Suppressor macrophage (primary cell): ENCODE measurements around the gene KRT86.
"Not testable (repeated sequence)": the region's sequence is repeated elsewhere in the genome, so short reads cannot be mapped to it uniquely, and the experiment has no call there.

Experiments used
- DNase-seq, 4 experiments: peaks; one replicate each; pipeline ENCODE4 v3.0.0-alpha.2; 2020 to 2022

Gene KRT86

DNA sequence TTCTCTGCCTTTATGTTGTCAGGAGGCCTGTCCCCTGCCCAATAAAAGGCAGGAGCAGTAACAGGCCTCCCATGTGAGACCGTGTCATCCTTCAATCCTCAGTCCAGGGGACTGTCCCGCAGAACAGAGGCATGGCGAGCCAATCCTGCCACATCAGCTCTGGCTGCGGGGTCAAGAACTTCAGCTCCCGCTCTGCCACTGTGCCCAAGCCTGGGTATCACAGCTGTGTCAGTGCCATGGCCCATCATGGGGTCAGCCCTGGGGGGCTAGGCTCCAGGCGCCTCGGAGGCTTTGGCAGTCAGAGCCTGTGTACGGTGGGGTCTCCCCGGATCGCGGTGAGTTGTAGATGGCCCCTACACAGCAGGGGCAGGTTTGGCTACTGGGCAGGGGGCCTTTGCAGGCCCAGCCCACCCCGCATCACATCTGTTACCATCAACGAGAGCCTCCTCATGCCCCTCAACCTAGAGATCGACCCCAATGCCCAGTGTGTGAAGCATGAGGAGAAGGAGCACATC lies 66.7 kb downstream of the KRT86 start:
- no peak for DNase-seq

DNA sequence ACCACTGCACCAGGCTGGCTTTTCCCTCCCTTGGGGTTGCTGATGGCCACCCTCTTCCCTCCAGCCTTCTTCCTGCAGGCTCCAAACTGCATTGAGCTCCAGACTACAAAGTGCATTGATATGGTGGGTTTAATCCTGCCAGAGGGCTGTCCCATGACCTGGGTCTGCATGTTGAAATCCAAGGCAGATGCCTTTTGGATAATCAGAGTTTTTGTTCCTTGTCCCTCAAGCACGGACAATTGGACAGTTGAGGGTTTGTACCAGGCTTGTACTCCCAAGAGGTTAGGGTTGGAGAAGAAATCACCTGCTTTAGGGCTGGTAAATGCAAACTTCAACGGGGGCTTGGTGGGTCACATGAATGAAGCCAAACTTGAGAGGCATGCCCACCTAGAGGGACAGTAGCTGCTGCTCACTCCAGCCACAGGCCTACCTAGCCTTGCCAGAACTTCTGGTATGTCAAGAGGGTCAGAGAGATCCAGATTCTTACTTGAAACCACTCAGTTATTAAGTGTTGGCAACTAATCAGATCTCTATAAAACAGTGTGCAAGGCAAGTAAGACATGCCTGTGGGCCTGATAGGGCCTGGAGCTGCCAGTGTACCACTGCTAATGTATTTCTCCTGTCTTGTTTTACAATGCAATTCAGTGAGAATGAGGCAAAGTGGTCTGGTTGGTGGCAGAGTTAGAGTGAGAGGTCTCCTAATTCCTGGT lies 68.5 kb downstream of the KRT86 start:
- no peak for DNase-seq

DNA sequence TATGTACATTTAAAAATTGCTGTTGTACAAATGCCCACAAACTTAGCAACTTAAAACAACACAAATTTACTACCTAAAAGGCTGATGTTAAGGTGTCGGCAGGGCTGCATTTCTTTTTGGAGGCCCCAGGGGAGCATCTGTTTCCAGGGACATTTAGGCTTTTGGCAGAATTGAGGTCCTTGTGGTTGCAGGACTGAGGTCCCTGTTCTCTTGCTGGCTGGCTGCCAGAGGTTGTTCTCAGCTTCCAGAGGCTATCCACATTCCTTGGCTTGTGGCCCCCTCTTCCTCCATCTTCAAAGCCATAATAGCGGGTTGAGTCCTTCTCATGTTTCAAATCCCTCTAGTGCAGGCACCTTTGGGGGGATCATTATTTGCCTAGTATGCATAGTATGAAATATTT lies 69.1 kb downstream of the KRT86 start:
- DNase-seq: no peak

DNA sequence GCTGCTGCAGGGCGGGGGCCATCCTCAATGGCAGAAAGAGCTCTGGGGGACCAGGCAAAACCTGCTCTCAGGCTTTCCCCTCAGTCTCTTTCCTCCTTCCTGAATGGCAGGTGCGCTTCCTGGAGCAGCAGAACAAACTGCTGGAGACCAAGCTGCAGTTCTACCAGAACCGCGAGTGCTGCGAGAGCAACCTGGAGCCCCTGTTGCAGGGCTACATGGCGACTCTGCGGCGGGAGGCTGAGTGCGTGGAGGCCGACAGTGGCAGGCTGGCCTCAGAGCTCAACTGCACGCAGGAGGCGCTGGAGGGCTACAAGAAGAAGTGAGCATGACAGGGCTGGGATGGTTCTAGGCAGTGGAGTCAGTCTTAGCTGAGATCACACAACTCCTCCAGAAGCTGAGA lies 69.7 kb downstream of the KRT86 start:
- peak in 1 of 4 experiments; percentile 23 for DNase-seq

DNA sequence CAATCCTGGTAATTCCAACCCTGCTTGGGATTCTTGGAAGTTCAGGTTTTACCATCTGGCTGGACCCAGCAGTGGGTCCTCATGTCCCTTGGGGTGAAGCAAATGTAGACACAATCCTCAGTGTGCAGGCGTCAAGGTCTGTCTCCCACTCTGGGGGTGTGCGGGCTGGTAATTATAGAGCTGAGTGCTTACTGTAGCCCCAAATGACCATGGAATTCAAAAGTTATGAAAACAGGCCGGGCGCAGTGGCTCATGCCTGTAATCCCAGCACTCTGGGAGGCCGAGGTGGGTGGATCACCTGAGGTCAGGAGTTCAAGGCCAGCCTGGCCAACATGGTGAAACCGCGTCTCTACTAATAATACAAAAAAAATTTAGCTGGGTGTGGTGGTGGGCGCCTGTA lies 70.6 kb downstream of the KRT86 start:
- not testable (repeated sequence) for DNase-seq

DNA sequence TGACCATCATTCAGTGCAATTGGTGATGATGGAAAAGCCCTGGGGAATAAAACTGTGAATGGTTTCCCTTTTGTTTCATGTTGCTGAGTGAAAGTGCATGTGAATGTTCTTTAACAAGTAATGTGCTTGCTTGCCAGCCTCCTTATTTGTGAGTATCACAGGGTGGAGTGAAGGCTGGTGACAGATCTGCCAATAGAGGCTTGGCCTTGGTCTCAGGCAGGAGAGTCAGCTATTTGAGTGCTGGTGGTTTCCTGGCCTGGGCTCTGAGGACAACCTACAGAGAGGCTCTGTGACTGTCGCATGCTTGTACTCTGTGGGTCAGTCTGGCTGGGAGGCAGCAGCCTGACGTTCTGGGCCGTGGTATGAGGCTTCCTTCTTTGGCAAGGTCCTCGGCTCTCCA lies 72.1 kb downstream of the KRT86 start:
- peak; percentile 55 to 72 (median 67) for DNase-seq

DNA sequence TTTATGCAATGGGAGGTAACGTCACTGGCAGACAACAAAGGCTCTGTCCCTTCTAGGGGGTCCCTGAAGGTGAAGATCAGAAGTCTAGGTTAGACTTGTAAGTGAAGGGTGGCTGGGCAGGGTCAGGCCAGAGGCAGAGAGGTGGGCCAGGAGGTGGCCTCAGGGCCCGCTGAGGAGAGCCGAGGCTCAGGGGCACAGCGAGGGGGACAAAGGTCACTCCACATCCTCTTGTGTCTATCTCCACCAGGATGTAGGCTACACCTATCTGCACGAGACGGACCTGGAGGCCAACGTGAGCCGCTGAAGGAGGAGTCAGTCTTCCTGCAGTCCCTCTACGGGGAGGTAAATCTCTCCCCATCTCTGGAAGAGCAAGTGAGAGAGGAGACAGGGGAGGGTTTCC lies 72.6 kb downstream of the KRT86 start:
- no peak for DNase-seq

DNA sequence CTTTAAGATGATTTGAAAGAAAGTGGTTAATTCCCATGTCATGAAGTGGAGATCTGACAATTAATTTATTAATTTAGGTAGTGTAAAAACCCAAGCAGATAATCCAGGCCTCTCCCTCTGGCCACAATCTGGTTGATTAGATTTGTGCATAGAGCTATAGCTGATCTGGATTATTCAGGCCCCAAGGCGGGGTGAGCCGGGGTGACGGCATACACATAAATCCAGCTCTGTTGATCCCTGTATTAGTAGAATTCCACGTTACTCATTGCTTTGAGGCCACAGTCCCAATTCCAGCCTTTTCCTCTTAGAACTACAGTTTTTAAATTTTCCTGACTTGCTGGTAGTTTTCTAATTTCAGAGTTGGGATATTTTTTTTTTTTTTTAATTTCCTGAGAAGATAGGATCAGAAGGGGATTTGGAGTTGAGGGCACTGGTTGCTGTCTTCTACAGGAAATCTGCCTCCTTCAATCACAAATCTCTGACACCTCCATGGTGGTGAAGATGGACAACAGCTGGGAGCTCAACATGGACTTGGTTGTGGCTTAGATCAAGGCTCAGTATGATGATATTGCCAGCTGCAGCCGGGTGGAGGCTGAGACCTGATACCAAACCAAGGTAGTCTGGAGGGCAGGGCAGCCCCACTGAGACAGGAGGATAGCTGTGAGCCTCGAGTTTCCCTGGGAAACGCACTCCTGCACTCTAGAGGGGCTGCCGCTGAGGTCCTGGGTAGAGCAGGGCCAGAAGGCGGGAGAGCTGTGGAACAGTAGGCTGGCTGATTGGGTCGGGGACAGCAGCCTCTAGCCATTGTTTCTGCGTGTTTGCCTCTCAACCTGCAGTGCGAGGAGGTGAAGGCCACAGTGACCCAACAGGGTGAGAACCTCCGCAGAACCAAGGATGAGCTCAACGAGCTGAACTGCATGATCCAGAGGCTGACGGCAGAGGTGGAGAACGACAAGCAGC lies 73.4 kb downstream of the KRT86 start:
- DNase-seq: no peak

DNA sequence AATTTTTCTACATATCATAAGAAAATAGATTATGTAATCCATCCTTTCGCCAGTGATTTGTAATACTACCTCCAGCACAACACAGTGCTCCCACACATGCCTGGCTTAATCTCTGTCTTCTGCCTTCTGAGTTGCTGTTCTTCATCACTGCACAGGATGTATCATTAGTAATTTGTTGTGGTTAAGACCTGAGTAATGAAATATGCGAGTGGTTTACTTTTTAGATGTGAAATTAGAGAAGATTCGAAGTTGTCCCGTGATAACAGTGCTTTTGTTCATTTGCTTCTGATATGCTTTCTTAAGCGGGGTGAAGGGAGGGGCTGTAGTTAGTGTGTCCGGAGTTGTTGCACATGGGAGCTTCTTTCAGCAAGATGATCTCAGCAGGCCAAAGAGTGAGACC lies 74.8 kb downstream of the KRT86 start:
- DNase-seq: peak in 1 of 4 experiments; percentile 21

DNA sequence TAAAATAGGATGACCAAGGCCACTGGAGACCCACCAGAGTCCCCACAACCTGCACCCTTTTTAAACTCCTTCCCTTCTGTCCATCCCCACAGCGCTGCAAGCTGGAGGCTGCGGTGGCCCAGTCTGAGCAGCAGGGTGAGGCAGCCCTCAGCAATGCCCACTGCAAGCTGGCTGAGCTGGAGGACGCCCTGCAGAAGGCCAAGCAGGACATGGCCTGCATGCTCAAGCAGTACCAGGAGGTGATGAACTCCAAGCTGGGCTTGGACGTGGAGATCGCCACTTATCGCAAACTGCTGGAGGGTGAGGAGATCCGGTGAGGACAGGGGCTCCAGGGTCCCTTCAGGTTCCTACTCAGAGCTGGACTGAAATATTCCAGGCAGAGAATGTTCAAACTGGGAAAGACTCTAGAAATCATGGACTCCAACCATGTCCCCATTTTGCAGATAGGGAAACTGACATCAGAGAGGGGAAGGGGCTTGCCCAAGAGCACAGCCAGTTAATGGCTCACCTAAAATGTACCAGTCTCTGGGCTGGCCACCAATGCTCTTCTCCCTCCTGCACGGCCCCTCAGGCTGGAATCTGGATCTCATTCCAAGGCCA lies 75.7 kb downstream of the KRT86 start:
- no peak for DNase-seq

DNA sequence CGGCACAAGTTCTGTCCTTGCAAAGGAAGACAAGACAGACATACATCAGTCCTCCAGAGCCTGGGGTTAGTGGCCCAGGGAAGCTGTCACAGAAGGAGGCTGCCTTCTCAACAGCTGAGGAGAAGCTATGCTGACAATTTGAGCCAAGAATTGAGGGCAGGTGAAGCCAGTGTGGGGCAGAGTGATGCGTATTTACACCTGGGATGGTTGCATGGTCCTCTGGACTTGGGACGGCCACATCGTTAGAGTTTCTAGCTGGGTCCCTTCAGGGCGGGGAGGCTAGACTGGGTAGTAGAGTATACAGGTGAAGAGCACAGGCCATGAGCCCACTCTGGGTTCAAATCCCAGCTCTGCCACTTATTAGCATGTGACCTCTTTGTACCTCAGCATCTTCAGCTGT lies 76.3 kb downstream of the KRT86 start:
- DNase-seq: no peak

DNA sequence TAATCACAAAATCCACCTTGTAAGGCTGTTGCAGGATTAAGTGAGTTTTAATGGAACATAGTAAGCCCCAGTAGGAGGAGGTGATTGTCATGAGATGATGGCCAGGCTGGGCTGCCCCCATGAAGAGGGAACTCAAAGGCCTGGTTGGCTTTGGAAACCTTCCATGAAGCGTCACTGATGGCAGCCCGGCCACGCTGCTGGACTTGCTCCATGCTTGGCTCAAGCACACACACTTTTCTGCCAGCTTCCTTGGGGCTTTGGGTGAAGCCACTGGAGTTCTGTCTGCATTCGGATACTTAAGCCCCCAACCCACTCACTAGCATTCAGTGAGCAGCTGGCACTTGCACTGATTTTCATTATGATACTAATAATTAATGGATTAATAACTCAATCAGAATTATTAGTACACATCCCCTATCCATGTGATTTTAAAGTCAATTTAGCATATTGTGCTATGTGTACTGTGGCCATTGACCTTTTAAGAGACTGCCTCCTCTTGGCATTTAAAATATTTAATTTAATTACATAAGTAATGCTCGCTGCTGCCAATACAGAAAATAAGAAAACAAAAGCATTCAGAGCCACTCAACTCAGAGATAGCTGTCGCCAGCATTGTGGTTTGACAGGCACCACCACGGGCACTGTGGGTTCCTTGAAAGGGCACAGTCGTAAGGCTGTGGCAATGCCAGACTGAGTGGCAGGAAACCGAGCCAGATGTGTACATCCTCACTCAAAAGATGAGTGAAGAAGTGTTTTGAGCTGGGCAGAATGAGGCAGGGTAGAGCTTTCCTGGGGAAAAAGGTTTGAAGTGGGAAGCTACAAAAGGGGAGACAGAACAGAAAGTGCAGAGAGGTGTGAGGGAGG lies 77.0 kb downstream of the KRT86 start:
- DNase-seq: no peak

DNA sequence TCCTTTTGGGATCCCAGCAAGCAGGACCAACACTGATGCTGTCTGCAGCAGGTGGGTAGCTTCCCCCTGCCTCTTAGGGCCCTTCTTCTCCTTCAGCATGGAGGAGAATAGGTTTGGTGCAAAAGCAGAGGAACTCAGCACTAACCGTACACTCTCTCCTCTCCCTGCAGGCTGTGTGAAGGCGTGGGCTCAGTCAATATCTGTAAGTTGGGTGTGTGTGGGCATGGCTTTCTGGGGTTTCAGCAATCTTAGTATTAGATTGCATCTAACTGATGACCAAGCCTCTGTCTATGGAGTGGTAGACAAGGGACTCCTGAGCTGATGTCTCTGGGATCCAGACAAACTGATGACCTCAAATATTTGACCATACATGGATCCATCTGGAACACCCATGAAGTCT lies 78.5 kb downstream of the KRT86 start:
- DNase-seq: peak in 1 of 4 experiments; percentile 13

DNA sequence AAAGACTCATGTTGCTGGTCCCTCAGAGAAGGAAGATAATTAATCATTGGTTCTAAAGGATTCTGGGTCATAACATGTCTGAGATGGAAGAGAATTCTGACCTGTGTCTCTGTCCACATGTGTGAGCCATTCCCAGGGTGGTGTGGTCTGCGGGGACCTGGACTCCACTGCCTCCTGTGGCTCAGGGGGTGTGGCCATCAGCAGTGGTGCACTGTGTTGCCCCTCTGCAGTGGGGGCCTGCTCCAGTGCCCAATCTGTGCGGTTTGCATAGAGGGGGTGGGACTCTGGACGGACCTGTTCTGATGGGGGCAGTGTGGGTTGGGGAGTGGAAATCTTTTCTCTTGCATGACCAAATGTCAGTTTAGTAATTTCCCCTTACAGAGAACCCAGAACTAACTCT lies 79.3 kb downstream of the KRT86 start:
- no peak for DNase-seq

DNA sequence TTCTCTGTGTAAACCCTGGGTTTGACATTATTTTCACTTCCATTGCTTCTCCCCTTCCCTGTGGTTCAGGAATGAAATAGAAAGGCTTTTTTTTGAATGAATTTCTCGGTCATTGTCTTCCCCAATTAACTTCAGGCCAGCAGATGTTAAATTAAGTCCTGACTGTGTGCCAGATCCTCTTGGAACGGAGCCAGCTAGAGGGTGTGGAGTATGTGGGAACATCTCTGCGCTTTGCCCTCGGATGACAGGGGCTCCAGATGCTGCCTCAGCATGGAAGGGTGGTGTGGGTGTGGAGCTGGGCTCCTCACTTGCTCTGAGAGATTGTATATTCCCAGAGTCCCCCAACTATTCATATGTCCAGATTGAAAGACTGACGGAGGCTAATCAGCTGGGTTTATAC lies 79.8 kb downstream of the KRT86 start:
- no peak for DNase-seq

DNA sequence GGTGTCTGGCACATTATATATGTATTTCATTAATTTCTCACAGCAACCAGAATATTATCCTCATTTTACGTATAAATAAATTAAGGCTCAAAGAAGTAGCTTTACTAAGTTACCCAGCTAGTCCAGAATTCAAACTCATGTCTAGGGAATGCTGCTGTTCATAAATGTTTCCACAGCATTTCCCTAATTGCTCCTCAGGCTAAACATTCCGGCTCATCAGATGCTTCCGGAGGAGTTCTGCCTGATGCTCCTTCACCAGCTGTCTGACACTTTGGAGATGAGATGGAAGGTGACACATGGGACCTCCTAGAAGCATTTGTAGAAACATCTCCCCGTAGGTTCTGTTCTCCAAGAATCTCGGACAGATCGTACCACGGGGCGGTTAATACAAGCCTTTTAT lies 80.7 kb downstream of the KRT86 start:
- DNase-seq: no peak

DNA sequence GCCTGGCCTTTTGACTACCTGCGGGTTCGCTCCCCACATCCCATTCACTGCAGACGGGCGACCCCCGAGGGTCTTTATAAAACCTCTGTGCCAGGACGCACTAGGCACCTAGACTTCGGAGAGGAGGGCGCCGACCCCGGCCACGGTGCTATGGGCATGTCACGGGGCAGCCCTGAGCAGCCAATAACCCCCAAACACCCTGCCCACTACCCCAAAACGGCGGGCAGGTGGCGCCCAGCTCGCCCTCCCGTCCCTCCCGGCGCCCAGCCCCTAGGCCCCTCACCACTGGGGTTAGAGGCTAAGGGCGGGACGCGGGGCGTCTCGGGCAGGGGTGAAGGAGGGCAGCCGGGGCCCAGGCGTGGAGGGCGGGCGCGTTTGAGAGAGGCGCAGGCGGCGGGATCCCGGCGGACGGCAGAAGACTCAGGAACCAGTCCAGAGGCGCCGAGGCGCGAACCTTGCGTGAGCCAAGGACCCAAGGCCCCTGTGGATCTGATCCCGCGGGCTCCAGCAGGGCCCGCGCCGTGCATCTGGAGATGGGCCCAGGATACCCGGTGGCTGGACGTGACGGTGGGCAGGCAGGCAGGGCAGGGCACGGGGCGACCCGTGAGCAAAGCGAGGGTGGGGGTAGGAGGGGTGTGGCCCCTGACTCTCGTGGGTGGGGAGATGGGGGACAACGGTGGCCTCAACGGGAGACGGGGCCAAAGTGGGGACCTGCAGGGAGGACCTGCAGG lies 81.8 kb downstream of the KRT86 start:
- no peak for DNase-seq

DNA sequence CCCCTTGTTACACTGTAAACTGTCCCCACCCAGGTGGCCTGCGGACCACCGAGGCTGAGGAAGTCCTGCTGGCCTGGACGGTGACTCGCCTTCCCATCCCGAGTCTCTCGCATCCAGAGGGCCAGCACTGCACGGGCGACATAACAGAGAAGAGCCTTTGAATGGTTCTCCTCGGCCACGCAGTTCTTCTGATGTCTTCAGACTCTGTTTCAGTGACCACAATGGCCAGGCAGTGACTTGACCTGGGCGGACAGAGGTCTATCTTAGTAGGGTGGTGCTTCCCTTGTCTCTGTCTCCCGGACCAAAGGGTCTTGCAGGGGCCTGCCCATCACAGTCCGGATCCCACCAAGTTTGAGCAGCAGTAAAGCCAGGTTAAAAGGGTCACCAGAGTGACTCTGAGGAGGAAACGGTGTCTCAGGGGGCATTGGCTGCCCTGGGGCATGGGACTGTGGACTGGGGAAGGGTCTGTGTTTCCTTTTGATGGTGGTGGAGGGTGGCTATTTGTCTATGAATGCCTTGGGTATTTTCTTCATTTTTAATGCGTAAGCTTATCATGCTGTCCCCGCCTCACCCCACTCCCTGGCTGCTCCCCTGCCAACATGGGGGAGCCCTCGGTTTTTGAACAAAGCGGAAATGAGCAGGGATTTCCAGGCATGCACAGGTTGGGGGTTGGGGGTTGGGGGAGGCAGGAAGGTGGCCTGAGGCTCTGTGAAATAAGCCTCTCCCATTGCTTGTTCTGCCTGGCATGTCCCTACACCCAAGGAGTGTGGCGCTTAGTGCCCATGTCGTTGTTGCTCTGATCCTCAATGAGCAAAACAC lies 82.5 kb downstream of the KRT86 start:
- no peak for DNase-seq
